Esophagus muscularis mucosa (tissue), 3 donors: ENCODE results near the gene UBTD1.

Source experiments
- POLR2A ChIP-seq: fragments of 450-650 bp; IDR thresholded peaks from one replicate; pipeline ENCODE4 v1.6.1; 2017; ENCODE audit warnings: antibody characterized with exemption, moderate library complexity, mild to moderate bottlenecking, low read depth
- TF ChIP-seq, protein P1 (sequence below), 3 experiments: fragments of 200-600 bp in 2 of 3; fragments of 450-650 bp in 1 of 3; sonication (generic) in 2 of 3; IDR thresholded peaks; one replicate each; pipeline ENCODE4 v1.5.1; 2017 to 2019; ENCODE audit warnings: antibody characterized with exemption in 3 of 3, mild to moderate bottlenecking in 2 of 3, moderate library complexity in 1 of 3

GRCh38 chr10:97531401-97531986 lies 32.8 kb downstream of the UBTD1 start:
- TF ChIP-seq POLR2A: no peak
- TF ChIP-seq, protein P1, sequence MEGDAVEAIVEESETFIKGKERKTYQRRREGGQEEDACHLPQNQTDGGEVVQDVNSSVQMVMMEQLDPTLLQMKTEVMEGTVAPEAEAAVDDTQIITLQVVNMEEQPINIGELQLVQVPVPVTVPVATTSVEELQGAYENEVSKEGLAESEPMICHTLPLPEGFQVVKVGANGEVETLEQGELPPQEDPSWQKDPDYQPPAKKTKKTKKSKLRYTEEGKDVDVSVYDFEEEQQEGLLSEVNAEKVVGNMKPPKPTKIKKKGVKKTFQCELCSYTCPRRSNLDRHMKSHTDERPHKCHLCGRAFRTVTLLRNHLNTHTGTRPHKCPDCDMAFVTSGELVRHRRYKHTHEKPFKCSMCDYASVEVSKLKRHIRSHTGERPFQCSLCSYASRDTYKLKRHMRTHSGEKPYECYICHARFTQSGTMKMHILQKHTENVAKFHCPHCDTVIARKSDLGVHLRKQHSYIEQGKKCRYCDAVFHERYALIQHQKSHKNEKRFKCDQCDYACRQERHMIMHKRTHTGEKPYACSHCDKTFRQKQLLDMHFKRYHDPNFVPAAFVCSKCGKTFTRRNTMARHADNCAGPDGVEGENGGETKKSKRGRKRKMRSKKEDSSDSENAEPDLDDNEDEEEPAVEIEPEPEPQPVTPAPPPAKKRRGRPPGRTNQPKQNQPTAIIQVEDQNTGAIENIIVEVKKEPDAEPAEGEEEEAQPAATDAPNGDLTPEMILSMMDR (IDR thresholded peaks at IDR 0.05): no peak
